Measurements from ENCODE around the gene IRF7. TPM values are rescaled to one million over a fixed set of nuclear protein-coding genes. Genes with fewer than 3 reads are reported as not detected.

IRF7 gene
- 100 to 1,000 TPM in 2 of 6 donors, 10 to 100 TPM in 4; 32.6 to 123 (median 56.2) TPM for total RNA-seq

GRCh38 chr11:615504-616319, at the start of gene IRF7:
IRF7 (minus strand) TSS chr11:615950; CDS start chr11:615364, 586 bp downstream.
- 0 to 5% methylated on average over 4 to 59 of the region's 66 CpGs for WGBS, 2 donors
- H3K36me3 ChIP-seq: peaks cover 16 to 45% (median 38%) of the 10 kb centered on the region in 4 donors
- ATAC-seq (ENCODE audit: low FRiP score in 2 of 2): peak; percentile 93 to 94

GRCh38 chr11:665062-665703, 49.4 kb upstream of the IRF7 start:
- Histone ChIP-seq H3K27me3 (no peaks in the 10 kb centered on the region), H3K4me3 (no peak overlapping the region), H3K36me3 (peaks cover 0 to 28% (median 14%) of the 10 kb centered on the region in 4 donors), H3K27ac (no peak overlapping the region), H3K9me3 (no peaks in the 10 kb centered on the region), H3K4me1 (no peaks in the 10 kb centered on the region)
- TF ChIP-seq POLR2AphosphoS5 (IDR thresholded peaks at IDR 0.05): no peak
- TF ChIP-seq EP300 (IDR thresholded peaks at IDR 0.05): no peak
- no peak for TF ChIP-seq CTCF (IDR thresholded peaks at IDR 0.05)
- TF ChIP-seq POLR2A (IDR thresholded peaks at IDR 0.05): no peak
- DNase-seq (no peak), ATAC-seq (ENCODE audit: low FRiP score in 2 of 2) (no peak)
- WGBS, 2 donors: 85 to 89% methylated on average over 10 to 13 of the region's 15 CpGs

More at GRCh38 chr11:615504-616319, at the start of gene IRF7:
- no peaks in the 10 kb centered on the region for H3K27me3 ChIP-seq
- no peaks in the 10 kb centered on the region for H3K9me3 ChIP-seq
- peaks cover 25 to 39% (median 32%) of the 10 kb centered on the region in 4 donors for H3K4me1 ChIP-seq
- H3K4me3 ChIP-seq: peak within 1 kb of the TSS; percentile 48 to 94 (median 65)
- DNase-seq: peak; percentile 98 to 99
- peak within 1 kb of the TSS; percentile 96 to 98 (median 96) for H3K27ac ChIP-seq
- TF ChIP-seq POLR2A (IDR thresholded peaks at IDR 0.05) (peak; percentile 54 to 96 (median 78)), CTCF (IDR thresholded peaks at IDR 0.05) (peak in 1 of 6 experiments; percentile 8), EP300 (IDR thresholded peaks at IDR 0.05) (peak in 1 of 4 donors; percentile 13), POLR2AphosphoS5 (IDR thresholded peaks at IDR 0.05) (peak; percentile 82 to 92)

GRCh38 chr11:662689-663274, 47.0 kb upstream of the IRF7 start:
- Histone ChIP-seq H3K4me3 (no peak overlapping the region), H3K9me3 (no peaks in the 10 kb centered on the region), H3K4me1 (no peaks in the 10 kb centered on the region), H3K27me3 (no peaks in the 10 kb centered on the region), H3K36me3 (peaks cover 0 to 48% (median 27%) of the 10 kb centered on the region in 4 donors), H3K27ac (no peak overlapping the region)
- DNase-seq (peak in 1 of 2 donors; percentile 58), ATAC-seq (ENCODE audit: low FRiP score in 2 of 2) (peak; percentile 81 to 84)
- WGBS, 2 donors: 53 to 63% methylated on average over 15 of the region's 15 CpGs
- TF ChIP-seq EP300 (IDR thresholded peaks at IDR 0.05): no peak
- TF ChIP-seq CTCF (IDR thresholded peaks at IDR 0.05): peak; percentile 55 to 87 (median 76)
- TF ChIP-seq POLR2AphosphoS5 (IDR thresholded peaks at IDR 0.05): no peak

GRCh38 chr11:660681-661444, 45.1 kb upstream of the IRF7 start:
- no peak for TF ChIP-seq CTCF (IDR thresholded peaks at IDR 0.05)
- TF ChIP-seq POLR2AphosphoS5 (IDR thresholded peaks at IDR 0.05): no peak
- TF ChIP-seq EP300 (IDR thresholded peaks at IDR 0.05): no peak
- TF ChIP-seq POLR2A (IDR thresholded peaks at IDR 0.05): no peak
- Histone ChIP-seq H3K4me1 (no peaks in the 10 kb centered on the region), H3K36me3 (peaks cover 0 to 52% (median 24%) of the 10 kb centered on the region in 4 donors), H3K27ac (no peak overlapping the region), H3K27me3 (no peaks in the 10 kb centered on the region), H3K9me3 (no peaks in the 10 kb centered on the region), H3K4me3 (no peak overlapping the region)
- WGBS, 2 donors: 89 to 97% methylated on average over 10 to 19 of the region's 19 CpGs
- DNase-seq: no peak
- ATAC-seq (ENCODE audit: low FRiP score in 2 of 2): no peak
